Peyer's patch (tissue), 4 donors: ENCODE data around the gene SLC26A2.

Source experiments
- POLR2A ChIP-seq, 2 donors: fragments of 450-650 bp; IDR thresholded peaks; one replicate each; pipeline ENCODE4 v1.5.1; 2017; ENCODE audit warnings: antibody characterized with exemption in 2 of 2, mild to moderate bottlenecking in 2 of 2, moderate library complexity in 2 of 2
- TF ChIP-seq, protein P1 (sequence below), 6 experiments: fragments of 450-650 bp in 4 of 6; fragments of 200-600 bp in 2 of 6; sonication (generic) in 1 of 6; IDR thresholded peaks; one replicate each; pipeline ENCODE4 v1.5.1; 2017 to 2019; ENCODE audit warnings: antibody characterized with exemption in 6 of 6, mild to moderate bottlenecking in 3 of 6, moderate library complexity in 1 of 6

DNA sequence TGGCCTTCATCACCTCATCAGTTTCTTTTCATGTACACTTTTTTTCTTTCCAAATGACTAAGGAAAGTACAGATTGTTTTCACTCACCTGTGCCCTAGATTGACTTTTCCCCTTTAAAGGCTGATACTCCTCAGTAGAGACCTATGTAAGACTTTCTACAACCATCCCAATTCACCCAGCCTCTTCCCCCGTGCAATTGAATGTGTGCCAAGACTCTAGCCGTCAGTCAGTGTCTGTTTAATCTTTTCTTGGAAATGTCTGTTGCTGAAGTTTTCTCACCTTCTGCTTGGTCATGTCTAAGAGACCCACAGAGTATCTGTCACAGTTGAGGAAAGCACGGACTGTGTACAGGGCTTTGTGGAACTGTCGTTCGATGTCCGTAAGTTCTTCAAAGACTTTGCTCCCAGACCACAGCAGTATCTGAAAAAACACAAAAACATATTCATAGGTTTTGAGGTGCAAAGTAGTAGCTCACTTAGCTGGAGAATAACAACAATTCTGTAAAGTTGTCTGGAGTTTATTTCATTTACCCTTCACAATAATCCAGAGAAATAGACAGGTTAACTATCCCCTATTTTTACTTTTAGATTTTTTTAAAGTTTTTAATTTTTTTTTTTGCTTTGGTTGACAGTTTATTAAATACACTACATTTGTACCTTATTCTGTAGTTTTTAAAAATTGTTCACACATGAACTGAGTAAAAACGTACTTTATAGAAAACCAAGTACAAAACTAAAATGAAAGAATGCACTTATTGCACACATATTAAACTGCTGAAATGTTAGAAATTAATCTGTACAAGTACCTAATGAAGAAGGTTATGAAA lies 29.6 kb upstream of the SLC26A2 start:
- TF ChIP-seq, protein P1, sequence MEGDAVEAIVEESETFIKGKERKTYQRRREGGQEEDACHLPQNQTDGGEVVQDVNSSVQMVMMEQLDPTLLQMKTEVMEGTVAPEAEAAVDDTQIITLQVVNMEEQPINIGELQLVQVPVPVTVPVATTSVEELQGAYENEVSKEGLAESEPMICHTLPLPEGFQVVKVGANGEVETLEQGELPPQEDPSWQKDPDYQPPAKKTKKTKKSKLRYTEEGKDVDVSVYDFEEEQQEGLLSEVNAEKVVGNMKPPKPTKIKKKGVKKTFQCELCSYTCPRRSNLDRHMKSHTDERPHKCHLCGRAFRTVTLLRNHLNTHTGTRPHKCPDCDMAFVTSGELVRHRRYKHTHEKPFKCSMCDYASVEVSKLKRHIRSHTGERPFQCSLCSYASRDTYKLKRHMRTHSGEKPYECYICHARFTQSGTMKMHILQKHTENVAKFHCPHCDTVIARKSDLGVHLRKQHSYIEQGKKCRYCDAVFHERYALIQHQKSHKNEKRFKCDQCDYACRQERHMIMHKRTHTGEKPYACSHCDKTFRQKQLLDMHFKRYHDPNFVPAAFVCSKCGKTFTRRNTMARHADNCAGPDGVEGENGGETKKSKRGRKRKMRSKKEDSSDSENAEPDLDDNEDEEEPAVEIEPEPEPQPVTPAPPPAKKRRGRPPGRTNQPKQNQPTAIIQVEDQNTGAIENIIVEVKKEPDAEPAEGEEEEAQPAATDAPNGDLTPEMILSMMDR (IDR thresholded peaks at IDR 0.05): no peak
- no peak for TF ChIP-seq POLR2A (IDR thresholded peaks at IDR 0.05)
